ENCODE results near the gene MELTF. TPM values are rescaled to one million over a fixed set of nuclear protein-coding genes. Genes with fewer than 3 reads are reported as not detected.

MELTF gene
- total and polyA plus RNA-seq, 2 of the 13 experiments (the other 11 are each of a cell fraction or from before 2014, with no cell fraction given) = 3.2 to 7.5 TPM

GRCh38 chr3:196981657-196982056 is 48.0 kb downstream of the MELTF start (continued):
- no peak for TF ChIP-seq ZNF142 (CRISPR knock-in tag; IDR thresholded peaks at IDR 0.05)
- no peak for TF ChIP-seq NRL (CRISPR knock-in tag; IDR thresholded peaks at IDR 0.05; ENCODE audit: borderline replicate concordance)
- no peak for TF ChIP-seq ZNF136 (CRISPR knock-in tag; IDR thresholded peaks at IDR 0.05; ENCODE audit: low read depth)
- no peak for TF ChIP-seq ZNF362 (CRISPR knock-in tag; IDR thresholded peaks at IDR 0.05; ENCODE audit: borderline replicate concordance)
- peak; percentile 59; the same call in 1 of the 2 replicates for TF ChIP-seq ZNF609 (CRISPR knock-in tag; IDR thresholded peaks at IDR 0.05; ENCODE audit: borderline replicate concordance)
- TF ChIP-seq ZNF350 (CRISPR knock-in tag; IDR thresholded peaks at IDR 0.05; ENCODE audit: borderline replicate concordance, low read depth) = no peak
- no peak for TF ChIP-seq NFYC (CRISPR knock-in tag; IDR thresholded peaks at IDR 0.05)
- no peak for TF ChIP-seq SIX4 (CRISPR knock-in tag; IDR thresholded peaks at IDR 0.05)
- TF ChIP-seq RFX1 (IDR thresholded peaks at IDR 0.05) = no peak
- no peak for TF ChIP-seq TOE1 (CRISPR knock-in tag; IDR thresholded peaks at IDR 0.05)
- no peak; the same call in 1 of the 2 replicates for TF ChIP-seq MEIS2 (CRISPR knock-in tag; IDR thresholded peaks at IDR 0.05)
- TF ChIP-seq TAF1 (CRISPR knock-in tag; IDR thresholded peaks at IDR 0.05) = no peak
- TF ChIP-seq SPEN (CRISPR knock-in tag; IDR thresholded peaks at IDR 0.05; ENCODE audit: low read depth) = peak; percentile 43; the same call in 1 of the 2 replicates
- TF ChIP-seq TSC22D2 (CRISPR knock-in tag; IDR thresholded peaks at IDR 0.05; ENCODE audit: borderline replicate concordance) = no peak
- no peak for TF ChIP-seq ZNF230 (CRISPR knock-in tag; IDR thresholded peaks at IDR 0.05)
- TF ChIP-seq ATF6 (CRISPR knock-in tag; conservative IDR thresholded peaks at IDR 0.05) = no peak
- TF ChIP-seq KLF16 (CRISPR knock-in tag; IDR thresholded peaks at IDR 0.05) = no peak

All from HepG2 (cell line).